Adrenal gland (tissue), 12 donors: ENCODE measurements around the gene PCDHA4. TPM values are rescaled to one million over a fixed set of nuclear protein-coding genes. Genes with fewer than 3 reads are reported as not detected.
A peak's percentile ranks its signal among the peaks of the same experiment; 100 is the strongest.
"Not testable (repeated sequence)": the region's sequence is repeated elsewhere in the genome, so short reads cannot be mapped to it uniquely, and the experiment has no call there.

Experiments
- DNase-seq, 7 donors: peaks; one replicate each; pipeline ENCODE4 v3.0.0-alpha.2; 2019 to 2020
- H3K27ac ChIP-seq, 5 donors: fragments of 200-600 bp; sonication (generic) in 4 of 5; 1 replicate in 3 of 5; 2 replicates in 2 of 5; pipeline versions ENCODE4 v1.5.1 to v1.8.0; 2016 to 2020; ENCODE audit warnings: mild to moderate bottlenecking in 1 of 5
- H3K27me3 ChIP-seq: fragments of 200-600 bp; 2 replicates; pipeline ENCODE4 v1.8.0; 2021
- H3K36me3 ChIP-seq, 2 donors: fragments of 200-600 bp; replicated peaks in 1 of 2; 1 replicate in 1 of 2; 2 replicates in 1 of 2; pipeline versions ENCODE4 v1.5.1 to v1.8.0; 2018 to 2022
- H3K4me1 ChIP-seq, 2 donors: fragments of 200-600 bp; replicated peaks in 1 of 2; 1 replicate in 1 of 2; 2 replicates in 1 of 2; pipeline versions ENCODE4 v1.5.1 to v1.8.0; 2018 to 2021
- H3K4me3 ChIP-seq, 4 donors: fragments of 200-600 bp; sonication (generic) in 3 of 4; one replicate each; pipeline ENCODE4 v1.5.1; 2016 to 2018
- H3K9me3 ChIP-seq, 3 donors: fragments of 200-600 bp; sonication (generic) in 1 of 3; replicated peaks in 1 of 3; 1 replicate in 2 of 3; 2 replicates in 1 of 3; pipeline versions ENCODE4 v1.5.1 to v1.8.0; 2016 to 2021
- POLR2A ChIP-seq, 2 donors: fragments of 450-650 bp; IDR thresholded peaks; one replicate each; pipeline ENCODE4 v1.6.1; 2017; ENCODE audit warnings: antibody characterized with exemption in 2 of 2, mild to moderate bottlenecking in 2 of 2, moderate library complexity in 1 of 2
- WGBS, 4 donors: extraction: QIAGEN DNeasy Blood & Tissue Kit in 2 of 4; methylation state at CpG; one replicate each; pipeline versions ENCODE4 v1.1.5 to v1.1.7; 2013 to 2017; 5-methylcytosine and 5-hydroxymethylcytosine counted together
- intact Hi-C, 2 donors: fragments of 100-400 bp; cut with DNase I; formaldehyde crosslinking; loops; one replicate each; pipeline versions ENCODE4 v1.14.1 to v1.15.0; 2022 to 2023
- polyA plus RNA-seq, 3 donors: library from polyadenylated mRNA; stranded (reverse); fragments of 200-250 nt in 2 of 3; fragments of 350-450 nt in 1 of 3; fragmentation: Illumina TruSeq in 1 of 3; extraction: RNeasy Lipid Tissue Mini Kit (QIAGEN cat#74804) in 1 of 3; gene quantifications; one replicate each; pipeline ENCODE4 v1.2.3, GENCODE V29; 2013 to 2014
- total RNA-seq, 9 donors: library from RNA; depleted of rRNA in 4 of 9; stranded (reverse); fragments of >200 nt in 4 of 9; fragments of 120-200 nt in 1 of 9; fragmentation: NEBNext Ultra II Directional in 1 of 9; extraction: Animal tissue kit (Norgen Biotek cat#: 25700) in 1 of 9; gene quantifications; one replicate each; pipeline versions ENCODE4 v1.1.0 to v1.2.4, GENCODE V29; 2013 to 2023
- TF ChIP-seq, protein P1 (sequence below), 6 experiments: fragments of 450-650 bp in 4 of 6; fragments of 200-600 bp in 2 of 6; sonication (generic) in 1 of 6; IDR thresholded peaks; 1 replicate in 5 of 6; 2 replicates in 1 of 6; pipeline versions ENCODE4 v1.5.1 to v1.8.0; 2016 to 2021; ENCODE audit warnings: antibody characterized with exemption in 6 of 6, mild to moderate bottlenecking in 2 of 6, moderate library complexity in 1 of 6
- donor health status: healthy with polysubstance abuse.
- donor health status: Bipolar disorder and iron deficiency.
- donor health status: DM: yes; HTN: yes; CAD: no.
- donor health status: DM: no; HTN: no; CAD: no.
- donor health status: DM: no; HTN: no; CAD: no.
- donor health status: DM: yes; HTN: yes; CAD: no.

Gene PCDHA4
- total and polyA plus RNA-seq, 12 donors, result 0.04 to 0.96 (median 0.25) TPM

- Histone ChIP-seq H3K9me3 (no peaks in the 10 kb centered on the region), H3K27me3 (peaks cover 21% of the 10 kb centered on the region), H3K4me1 (no peaks in the 10 kb centered on the region), H3K36me3 (no peaks in the 10 kb centered on the region), H3K27ac (no peak within 1 kb of the TSS), H3K4me3 (no peak within 1 kb of the TSS)
- whole genome bisulfite sequencing, 4 donors, result 5 to 14% (median 8%) methylated on average over 8 of the region's 8 CpGs
- no peak for TF ChIP-seq POLR2A (IDR thresholded peaks at IDR 0.05)
- TF ChIP-seq, protein P1, sequence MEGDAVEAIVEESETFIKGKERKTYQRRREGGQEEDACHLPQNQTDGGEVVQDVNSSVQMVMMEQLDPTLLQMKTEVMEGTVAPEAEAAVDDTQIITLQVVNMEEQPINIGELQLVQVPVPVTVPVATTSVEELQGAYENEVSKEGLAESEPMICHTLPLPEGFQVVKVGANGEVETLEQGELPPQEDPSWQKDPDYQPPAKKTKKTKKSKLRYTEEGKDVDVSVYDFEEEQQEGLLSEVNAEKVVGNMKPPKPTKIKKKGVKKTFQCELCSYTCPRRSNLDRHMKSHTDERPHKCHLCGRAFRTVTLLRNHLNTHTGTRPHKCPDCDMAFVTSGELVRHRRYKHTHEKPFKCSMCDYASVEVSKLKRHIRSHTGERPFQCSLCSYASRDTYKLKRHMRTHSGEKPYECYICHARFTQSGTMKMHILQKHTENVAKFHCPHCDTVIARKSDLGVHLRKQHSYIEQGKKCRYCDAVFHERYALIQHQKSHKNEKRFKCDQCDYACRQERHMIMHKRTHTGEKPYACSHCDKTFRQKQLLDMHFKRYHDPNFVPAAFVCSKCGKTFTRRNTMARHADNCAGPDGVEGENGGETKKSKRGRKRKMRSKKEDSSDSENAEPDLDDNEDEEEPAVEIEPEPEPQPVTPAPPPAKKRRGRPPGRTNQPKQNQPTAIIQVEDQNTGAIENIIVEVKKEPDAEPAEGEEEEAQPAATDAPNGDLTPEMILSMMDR (IDR thresholded peaks at IDR 0.05), result no peak
- intact Hi-C loops, result no loop called here
- DNase-seq, result no peak
These were observed 27.1 kb downstream of the PCDHA4 start, which contains the start of gene PCDHA7 for GRCh38 chr5:140833993-140834392. Gene PCDHA7, plus strand, starts transcription at chr5:140834269. Its CDS starts 115 bp downstream, at chr5:140834384.

DNA sequence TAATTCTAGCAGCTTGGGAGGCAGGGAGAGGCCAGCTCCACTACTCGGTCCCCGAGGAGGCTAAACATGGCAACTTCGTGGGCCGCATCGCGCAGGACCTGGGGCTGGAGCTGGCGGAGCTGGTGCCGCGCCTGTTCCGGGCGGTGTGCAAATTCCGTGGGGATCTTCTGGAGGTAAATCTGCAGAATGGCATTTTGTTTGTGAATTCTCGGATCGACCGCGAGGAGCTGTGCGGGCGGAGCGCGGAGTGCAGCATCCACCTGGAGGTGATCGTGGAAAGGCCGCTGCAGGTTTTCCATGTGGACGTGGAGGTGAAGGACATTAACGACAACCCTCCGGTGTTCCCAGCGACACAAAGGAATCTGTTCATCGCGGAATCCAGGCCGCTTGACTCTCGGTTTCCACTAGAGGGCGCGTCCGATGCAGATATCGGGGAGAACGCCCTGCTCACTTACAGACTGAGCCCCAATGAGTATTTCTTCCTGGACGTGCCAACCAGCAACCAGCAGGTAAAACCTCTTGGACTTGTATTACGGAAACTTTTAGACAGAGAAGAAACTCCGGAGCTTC lies 27.7 kb downstream of the PCDHA4 start:
- 16 to 20% (median 18%) methylated on average over 19 to 26 of the region's 38 CpGs for WGBS, 4 donors
- H3K9me3 ChIP-seq, DNase-seq, H3K4me1 ChIP-seq, H3K27ac ChIP-seq, intact Hi-C loops, H3K4me3 ChIP-seq, H3K36me3 ChIP-seq: not testable (repeated sequence)
- H3K27me3 ChIP-seq, result peaks cover 21% of the 10 kb centered on the region

- Histone ChIP-seq H3K36me3 (no peaks in the 10 kb centered on the region), H3K4me3 (no peak overlapping the region), H3K27ac (no peak overlapping the region), H3K9me3 (no peaks in the 10 kb centered on the region), H3K27me3 (peaks cover 21% of the 10 kb centered on the region), H3K4me1 (no peaks in the 10 kb centered on the region)
- no peak for DNase-seq
- WGBS, 4 donors, result 32 to 49% (median 38%) methylated on average over 24 to 103 of the region's 103 CpGs
- intact Hi-C loops, result no loop called here
- TF ChIP-seq POLR2A (IDR thresholded peaks at IDR 0.05), result no peak
- TF ChIP-seq, protein P1 (IDR thresholded peaks at IDR 0.05), result no peak
These were observed 29.0 kb downstream of the PCDHA4 start for GRCh38 chr5:140835622-140836510.

GRCh38 chr5:140840978-140841962 lies 34.4 kb downstream of the PCDHA4 start, which contains the start of gene PCDHA8:
Gene PCDHA8, plus strand, starts transcription at chr5:140841187. Its CDS starts 135 bp downstream, at chr5:140841322.
- Histone ChIP-seq H3K27ac (no peak within 1 kb of the TSS), H3K9me3 (peaks cover 0 to 13% (median 0%) of the 10 kb centered on the region in 3 donors), H3K27me3 (peaks cover 5% of the 10 kb centered on the region), H3K4me3 (peak within 1 kb of the TSS in 1 of 4 donors; percentile 23), H3K4me1 (no peaks in the 10 kb centered on the region), H3K36me3 (no peaks in the 10 kb centered on the region)
- intact Hi-C loops, result no loop called here
- no peak for DNase-seq
- no peak for TF ChIP-seq POLR2A (IDR thresholded peaks at IDR 0.05)
- TF ChIP-seq, protein P1 (IDR thresholded peaks at IDR 0.05), result no peak
- WGBS, 4 donors, result 13 to 26% (median 21%) methylated on average over 19 to 47 of the region's 47 CpGs
